Right ventricle myocardium inferior (tissue), 1 donor: ENCODE data around the gene PJA1. TPM values are rescaled to one million over a fixed set of nuclear protein-coding genes. Genes with fewer than 3 reads are reported as not detected.

Source experiments
- ATAC-seq: fragments of 200-7000 bp; cut with Tn5 transposase; one replicate; pipeline ENCODE4 v1.9.1; 2020; ENCODE audit warnings: mild to moderate bottlenecking, moderate library complexity
- DNase-seq: peaks from one replicate; pipeline ENCODE4 v3.0.0; 2021; ENCODE audit errors: missing footprints
- intact Hi-C: fragments of 100-400 bp; cut with DNase I; formaldehyde crosslinking; loops from one replicate; pipeline ENCODE4 v1.11.0; 2022
- total RNA-seq: library from RNA; stranded (reverse); fragmentation: NEBNext Ultra II Directional; extraction: Animal tissue kit (Norgen Biotek cat#: 25700); gene quantifications from one replicate; pipeline ENCODE4 v1.2.1, GENCODE V29; 2021
- donor health status: DM: no; HTN: yes; CAD: no; lungs with severe emphysema.

PJA1 gene
- total RNA-seq, 1 donor from 2014 or later = 12.6 TPM

- intact Hi-C loops = no loop called here
- ATAC-seq = no peak
- DNase-seq = no peak
These were observed 41.1 kb downstream of the PJA1 start for GRCh38 chrX:69124108-69124507.

DNA sequence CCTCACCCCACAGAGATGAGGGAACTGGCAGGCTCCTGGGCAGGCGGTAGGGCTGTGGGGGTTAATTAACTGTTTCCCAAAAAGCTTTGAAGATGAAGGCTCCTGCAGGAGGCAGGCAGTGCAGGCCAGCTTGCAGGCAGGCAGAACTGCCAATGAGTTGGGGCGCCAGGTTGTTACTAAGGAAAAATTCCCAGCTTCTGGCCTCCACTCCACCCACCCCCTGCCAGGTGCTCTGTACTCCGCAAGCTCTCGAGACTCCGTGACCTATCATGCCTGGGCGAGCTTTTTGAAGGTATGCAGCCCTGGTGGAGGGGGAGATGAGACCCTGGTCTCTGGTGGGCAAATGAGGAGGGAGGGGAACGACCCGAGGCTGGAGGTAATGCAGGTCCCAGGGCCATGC, 41.8 kb downstream of the PJA1 start:
- ATAC-seq (no peak), DNase-seq (no peak)
- intact Hi-C loops = no loop called here

DNA sequence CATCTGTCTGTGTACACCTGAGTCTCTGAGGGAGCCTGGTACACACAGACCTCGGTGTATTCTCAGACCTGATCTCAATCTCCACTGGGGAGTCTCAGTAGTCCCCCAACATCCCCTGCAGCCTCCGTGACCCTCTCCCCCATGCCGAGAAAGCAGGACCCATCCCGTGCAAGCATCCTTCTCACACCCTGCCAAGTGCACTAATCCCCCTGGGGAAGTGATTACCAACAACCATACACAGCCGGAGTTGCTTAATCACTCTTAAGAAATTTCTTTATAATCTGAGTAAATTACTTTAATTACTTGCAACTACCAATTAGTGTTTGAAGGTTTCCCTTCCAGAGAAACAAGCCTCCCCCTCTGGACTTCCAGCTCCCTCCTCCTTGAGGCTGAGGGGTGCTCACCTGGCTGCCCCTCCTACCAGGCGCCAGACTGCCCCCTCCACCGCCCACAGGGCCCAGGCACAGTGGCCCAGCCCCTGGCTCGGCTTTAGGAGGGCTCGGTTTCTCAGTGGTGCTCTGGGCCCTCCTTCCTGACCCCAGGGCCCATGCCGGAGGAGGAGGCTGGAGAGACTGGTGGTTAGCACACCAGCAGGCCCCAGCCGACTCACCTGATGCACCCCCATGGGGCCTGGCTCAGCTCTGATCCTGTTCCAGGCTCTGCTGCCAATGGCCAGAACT, 43.8 kb downstream of the PJA1 start:
- DNase-seq (no peak), ATAC-seq (no peak)
- intact Hi-C loops = no loop called here

GRCh38 chrX:69120476-69120875, 44.8 kb downstream of the PJA1 start:
- intact Hi-C loops = no loop called here
- no peak for DNase-seq
- no peak for ATAC-seq

DNA sequence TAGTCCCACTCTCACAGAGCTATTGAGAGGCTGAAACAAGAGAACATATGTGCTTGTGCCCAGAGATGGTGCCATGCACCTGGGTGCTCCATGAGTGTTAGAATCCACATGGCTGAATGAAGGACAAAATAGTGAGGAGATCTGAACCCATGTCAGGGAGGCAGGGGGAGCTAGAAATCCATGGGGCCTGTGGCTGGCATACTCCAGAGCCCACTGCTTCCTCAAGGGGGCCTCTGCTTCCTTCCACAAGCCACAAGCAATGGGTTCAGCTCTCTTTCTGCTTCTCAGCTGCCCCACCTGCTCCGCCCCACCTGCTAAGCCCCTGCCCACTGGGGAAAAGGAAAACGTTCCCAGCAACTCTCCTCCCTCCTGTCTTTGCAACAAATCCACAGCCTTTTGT, 46.1 kb downstream of the PJA1 start:
- ATAC-seq (no peak), DNase-seq (no peak)
- intact Hi-C loops = no loop called here

DNA sequence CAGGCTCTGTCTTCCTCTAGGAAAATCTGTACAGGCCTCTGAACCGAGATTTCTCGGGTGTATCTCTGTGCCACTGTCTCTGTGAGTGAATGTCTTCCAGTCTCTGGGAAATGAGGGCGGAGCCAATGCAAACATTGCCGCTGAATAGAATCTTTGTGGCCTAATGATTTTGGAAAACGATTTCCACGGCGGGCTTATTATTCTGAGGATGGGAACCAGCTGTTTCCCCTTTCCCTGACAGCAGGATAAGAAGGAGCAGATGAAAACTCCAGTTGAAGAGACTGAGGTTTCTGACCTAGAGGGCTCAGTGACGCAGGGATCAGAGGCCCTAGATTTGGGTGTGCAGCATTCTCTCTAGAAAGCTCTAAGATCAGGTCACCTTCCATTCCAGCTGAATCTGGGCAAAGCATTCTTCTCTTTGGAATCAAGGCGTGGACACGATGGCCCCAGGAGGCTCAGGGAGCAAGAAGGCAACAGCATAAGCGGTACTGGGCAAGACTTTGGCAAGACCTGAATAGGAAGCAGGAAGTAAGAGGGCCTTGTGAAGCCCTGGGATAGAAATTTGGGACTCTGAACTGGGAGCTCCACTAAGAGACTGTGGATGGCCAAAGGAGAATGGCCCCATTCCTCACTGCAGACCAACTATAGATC, 47.3 kb downstream of the PJA1 start:
- ATAC-seq (peak; percentile 46), DNase-seq (no peak)
- intact Hi-C loops = no loop called here

GRCh38 chrX:69116077-69116476, 49.2 kb downstream of the PJA1 start:
- intact Hi-C loops = no loop called here
- ATAC-seq (no peak), DNase-seq (no peak)

DNA sequence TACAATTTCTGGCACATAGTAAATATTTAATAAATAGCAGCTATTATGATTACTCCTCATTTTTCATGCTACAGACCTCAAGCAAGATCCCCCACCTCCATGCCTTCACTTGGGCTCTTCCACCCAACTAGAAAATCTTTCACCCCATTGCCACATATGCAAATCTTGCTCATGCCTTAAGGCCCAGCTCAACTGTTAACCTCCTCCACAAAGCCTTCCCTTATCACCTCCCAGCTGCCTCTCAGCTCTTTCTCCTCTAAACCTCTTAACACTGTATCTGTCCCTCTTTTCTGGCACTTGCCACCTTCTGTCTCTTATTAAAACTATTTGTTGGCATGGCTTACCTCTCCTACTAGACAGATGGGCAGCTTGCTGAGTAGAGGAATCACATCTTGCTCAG, 51.5 kb downstream of the PJA1 start:
- DNase-seq (no peak), ATAC-seq (no peak)
- intact Hi-C loops = no loop called here
